ENCODE data around the gene DENND1B.
"Not testable (repeated sequence)": the region's sequence is repeated elsewhere in the genome, so short reads cannot be mapped to it uniquely, and the experiment has no call there.

Gene DENND1B

GRCh38 chr1:197546989-197547388 lies 228.3 kb downstream of the DENND1B start:
- no peak for DNase-seq (ENCODE audit: low spot score)

GRCh38 chr1:197544553-197544952 lies 230.7 kb downstream of the DENND1B start:
- no peak for DNase-seq (ENCODE audit: low spot score)

GRCh38 chr1:197544130-197544529 lies 231.2 kb downstream of the DENND1B start:
- no peak for DNase-seq (ENCODE audit: low spot score)

GRCh38 chr1:197541411-197541810 lies 233.9 kb downstream of the DENND1B start:
- DNase-seq (ENCODE audit: low spot score), result no peak

- DNase-seq (ENCODE audit: low spot score), result no peak
These were observed 248.4 kb downstream of the DENND1B start for GRCh38 chr1:197526736-197527371.

GRCh38 chr1:197521118-197521739 lies 254.1 kb downstream of the DENND1B start:
- DNase-seq (ENCODE audit: low spot score), result peak; percentile 47

GRCh38 chr1:197519741-197520334 lies 255.4 kb downstream of the DENND1B start:
- peak; percentile 42 for DNase-seq (ENCODE audit: low spot score)

- no peak for DNase-seq (ENCODE audit: low spot score)
These were observed 259.9 kb downstream of the DENND1B start for GRCh38 chr1:197515421-197515820.

- no peak for DNase-seq (ENCODE audit: low spot score)
These were observed 264.4 kb downstream of the DENND1B start for GRCh38 chr1:197510691-197511378.

GRCh38 chr1:197496722-197497121 lies 278.6 kb downstream of the DENND1B start:
- no peak for DNase-seq (ENCODE audit: low spot score)

GRCh38 chr1:197491505-197491904 lies 283.8 kb downstream of the DENND1B start:
- not testable (repeated sequence) for DNase-seq (ENCODE audit: low spot score)

GRCh38 chr1:197486946-197487345 lies 288.3 kb downstream of the DENND1B start:
- DNase-seq (ENCODE audit: low spot score), result no peak

- no peak for DNase-seq (ENCODE audit: low spot score)
These were observed 289.5 kb downstream of the DENND1B start for GRCh38 chr1:197485790-197486189.

GRCh38 chr1:197481101-197481500 lies 294.2 kb downstream of the DENND1B start:
- no peak for DNase-seq (ENCODE audit: low spot score)

GRCh38 chr1:197480446-197480845 lies 294.8 kb downstream of the DENND1B start:
- no peak for DNase-seq (ENCODE audit: low spot score)

GRCh38 chr1:197472141-197472540 lies 303.1 kb downstream of the DENND1B start:
- DNase-seq (ENCODE audit: low spot score), result no peak

- no peak for DNase-seq (ENCODE audit: low spot score)
These were observed 303.9 kb downstream of the DENND1B start for GRCh38 chr1:197471248-197471985.

GRCh38 chr1:197470330-197470729 lies 304.9 kb downstream of the DENND1B start:
- DNase-seq (ENCODE audit: low spot score), result no peak

GRCh38 chr1:197469620-197470210 lies 305.6 kb downstream of the DENND1B start:
- DNase-seq (ENCODE audit: low spot score), result no peak

GRCh38 chr1:197468543-197469175 lies 306.6 kb downstream of the DENND1B start:
- no peak for DNase-seq (ENCODE audit: low spot score)

- DNase-seq (ENCODE audit: low spot score), result no peak
These were observed 307.4 kb downstream of the DENND1B start for GRCh38 chr1:197467881-197468280.

Data from D341Med (cell line).